Jurkat, Clone E6-1 (cell line): ENCODE measurements around the gene ABCF3.

Experiments
- DNase-seq: peaks from one replicate; pipeline ENCODE4 v3.0.0-alpha.2; 2011; ENCODE audit warnings: low read depth, low spot score
- H3K4me3 ChIP-seq: 2 replicates; pipeline ENCODE4 v1.5.1; 2011; ENCODE audit warnings: mild to moderate bottlenecking, low read length, control low read depth, moderate library complexity

Gene ABCF3

GRCh38 chr3:184227481-184227935 is 41.5 kb downstream of the ABCF3 start:
- no peak overlapping the region for H3K4me3 ChIP-seq
- no peak for DNase-seq

GRCh38 chr3:184228376-184229137 is 42.6 kb downstream of the ABCF3 start:
- DNase-seq, result no peak
- peak overlapping the region; percentile 59 for H3K4me3 ChIP-seq

- DNase-seq, result peak; percentile 60
- peak within 1 kb of the TSS; percentile 59 for H3K4me3 ChIP-seq
Observed at GRCh38 chr3:184229394-184230080, 43.5 kb downstream of the ABCF3 start, which contains the start of gene VWA5B2. TSS of gene VWA5B2 (plus strand) at chr3:184229585. CDS start at chr3:184230529, 944 bp downstream.

GRCh38 chr3:184230081-184230602 is 44.1 kb downstream of the ABCF3 start:
- peak overlapping the region; percentile 59 for H3K4me3 ChIP-seq
- no peak for DNase-seq

GRCh38 chr3:184230603-184231528 is 44.9 kb downstream of the ABCF3 start:
- DNase-seq, result no peak
- H3K4me3 ChIP-seq, result no peak overlapping the region

- DNase-seq, result no peak
- H3K4me3 ChIP-seq, result no peak overlapping the region
Observed at GRCh38 chr3:184231671-184232070, 45.7 kb downstream of the ABCF3 start.

- no peak overlapping the region for H3K4me3 ChIP-seq
- DNase-seq, result no peak
Observed at GRCh38 chr3:184233127-184233843, 47.3 kb downstream of the ABCF3 start.

GRCh38 chr3:184234224-184234623 is 48.2 kb downstream of the ABCF3 start:
- H3K4me3 ChIP-seq, result no peak overlapping the region
- no peak for DNase-seq

GRCh38 chr3:184234671-184235380 is 48.8 kb downstream of the ABCF3 start:
- H3K4me3 ChIP-seq, result no peak overlapping the region
- no peak for DNase-seq

GRCh38 chr3:184235381-184236032 is 49.5 kb downstream of the ABCF3 start:
- DNase-seq, result no peak
- no peak overlapping the region for H3K4me3 ChIP-seq

- DNase-seq, result no peak
- no peak overlapping the region for H3K4me3 ChIP-seq
Observed at GRCh38 chr3:184236033-184236410, 50.0 kb downstream of the ABCF3 start.

GRCh38 chr3:184236636-184237035 is 50.6 kb downstream of the ABCF3 start:
- DNase-seq, result no peak
- H3K4me3 ChIP-seq, result no peak overlapping the region

GRCh38 chr3:184237211-184237610 is 51.2 kb downstream of the ABCF3 start:
- no peak overlapping the region for H3K4me3 ChIP-seq
- no peak for DNase-seq

- H3K4me3 ChIP-seq, result no peak overlapping the region
- DNase-seq, result peak; percentile 71
Observed at GRCh38 chr3:184237807-184238206, 51.8 kb downstream of the ABCF3 start.

- no peak for DNase-seq
- no peak overlapping the region for H3K4me3 ChIP-seq
Observed at GRCh38 chr3:184238246-184238818, 52.3 kb downstream of the ABCF3 start.

- no peak for DNase-seq
- H3K4me3 ChIP-seq, result no peak overlapping the region
Observed at GRCh38 chr3:184239221-184239620, 53.2 kb downstream of the ABCF3 start.

GRCh38 chr3:184239708-184240107 is 53.7 kb downstream of the ABCF3 start:
- H3K4me3 ChIP-seq, result no peak overlapping the region
- no peak for DNase-seq
